K562 (cell line): ENCODE data around the gene CDK14.

Source experiments
- ETS2 ChIP-seq: IDR thresholded peaks from 2 replicates; pipeline ENCODE4 v1.6.1; 2016; ENCODE audit warnings: borderline replicate concordance, missing genetic modification characterization, mild to moderate bottlenecking, moderate library complexity, missing compliant biosample characterization; ENCODE audit not compliant: poor library complexity, severe bottlenecking
- ILK ChIP-seq: fragments of 450-650 bp; IDR thresholded peaks from 2 replicates; pipeline ENCODE4 v1.6.1; 2016; ENCODE audit warnings: missing genetic modification characterization, low read depth, mild to moderate bottlenecking, missing compliant biosample characterization, moderate library complexity, borderline replicate concordance
- MAZ ChIP-seq, 2 experiments: fragments of 450-650 bp in 1 of 2; sonication (generic) in 1 of 2; formaldehyde crosslinking; IDR thresholded peaks in 1 of 2; conservative IDR thresholded peaks in 1 of 2; 2 replicates each; pipeline versions ENCODE4 v1.4.0 to v1.5.0; 2020; ENCODE audit warnings: mild to moderate bottlenecking in 1 of 2, missing genetic modification reagents in 1 of 2
- REST ChIP-seq, 2 experiments: fragments of 450-650 bp; formaldehyde crosslinking in 1 of 2; IDR thresholded peaks; 2 replicates each; pipeline versions ENCODE4 v1.4.0 to v1.6.1; 2014 to 2020; ENCODE audit warnings: mild to moderate bottlenecking in 2 of 2, borderline replicate concordance in 1 of 2, low read depth in 1 of 2
- SREBF2 ChIP-seq: sonication (generic); formaldehyde crosslinking; IDR thresholded peaks from 2 replicates; pipeline ENCODE4 v1.4.0; 2020; ENCODE audit warnings: mild to moderate bottlenecking, missing genetic modification reagents
- TAF1 ChIP-seq: IDR thresholded peaks from 2 replicates; pipeline ENCODE4 v1.6.1; 2011; ENCODE audit warnings: mild to moderate bottlenecking, low read length, moderate library complexity; ENCODE audit not compliant: insufficient read depth, control insufficient read depth, severe bottlenecking; ENCODE audit errors: extremely low read depth

- TF ChIP-seq TAF1 (no peak), REST (IDR thresholded peaks at IDR 0.05; ENCODE audit: borderline replicate concordance) (no peak), REST (CRISPR knock-in tag; IDR thresholded peaks at IDR 0.05; ENCODE audit: low read depth) (no peak), SREBF2 (CRISPR knock-in tag) (no peak), MAZ (CRISPR knock-in tag; conservative IDR thresholded peaks at IDR 0.05 in 1 of 2, IDR thresholded peaks at IDR 0.05 in 1 of 2) (no peak), ETS2 (tag) (no peak), ILK (tag) (no peak)
Observed at GRCh38 chr7:90693939-90694338, 97.8 kb downstream of the CDK14 start.
